ENCODE results near the gene NIPBL.

The NIPBL gene

GRCh38 chr5:36932699-36933098 is 56.1 kb downstream of the NIPBL start:
- Histone ChIP-seq H3K4me1 (ENCODE audit: control insufficient read depth, insufficient read depth, low read length) (no peaks in the 10 kb centered on the region), H3K27ac (ENCODE audit: low read depth, low read length) (no peak overlapping the region), H3K9ac (ENCODE audit: low read depth, low read length) (no peak overlapping the region), H3K4me3 (ENCODE audit: low read depth, low read length) (no peak overlapping the region), H3K9me3 (ENCODE audit: control insufficient read depth, insufficient read depth, low read length) (no peaks in the 10 kb centered on the region), H3K27me3 (ENCODE audit: control insufficient read depth, insufficient read depth, low read length) (no peaks in the 10 kb centered on the region), H3K36me3 (ENCODE audit: control insufficient read depth, insufficient read depth, low read length) (no peaks in the 10 kb centered on the region)

- Histone ChIP-seq H3K36me3 (ENCODE audit: control insufficient read depth, insufficient read depth, low read length) (no peaks in the 10 kb centered on the region), H3K27ac (ENCODE audit: low read depth, low read length) (no peak overlapping the region), H3K4me1 (ENCODE audit: control insufficient read depth, insufficient read depth, low read length) (no peaks in the 10 kb centered on the region), H3K4me3 (ENCODE audit: low read depth, low read length) (no peak overlapping the region), H3K9me3 (ENCODE audit: control insufficient read depth, insufficient read depth, low read length) (no peaks in the 10 kb centered on the region), H3K27me3 (ENCODE audit: control insufficient read depth, insufficient read depth, low read length) (no peaks in the 10 kb centered on the region), H3K9ac (ENCODE audit: low read depth, low read length) (no peak overlapping the region)
These were observed 58.3 kb downstream of the NIPBL start for GRCh38 chr5:36934740-36935356.

GRCh38 chr5:36935805-36936204 is 59.2 kb downstream of the NIPBL start:
- Histone ChIP-seq H3K4me3 (ENCODE audit: low read depth, low read length) (no peak overlapping the region), H3K9me3 (ENCODE audit: control insufficient read depth, insufficient read depth, low read length) (no peaks in the 10 kb centered on the region), H3K27me3 (ENCODE audit: control insufficient read depth, insufficient read depth, low read length) (no peaks in the 10 kb centered on the region), H3K4me1 (ENCODE audit: control insufficient read depth, insufficient read depth, low read length) (no peaks in the 10 kb centered on the region), H3K9ac (ENCODE audit: low read depth, low read length) (no peak overlapping the region), H3K27ac (ENCODE audit: low read depth, low read length) (no peak overlapping the region), H3K36me3 (ENCODE audit: control insufficient read depth, insufficient read depth, low read length) (no peaks in the 10 kb centered on the region)

GRCh38 chr5:36936309-36936708 is 59.7 kb downstream of the NIPBL start:
- no peak overlapping the region for H3K4me3 ChIP-seq (ENCODE audit: low read depth, low read length)
- H3K27ac ChIP-seq (ENCODE audit: low read depth, low read length) = no peak overlapping the region

GRCh38 chr5:36938129-36938528 is 61.6 kb downstream of the NIPBL start:
- Histone ChIP-seq H3K4me1 (ENCODE audit: control insufficient read depth, insufficient read depth, low read length) (no peaks in the 10 kb centered on the region), H3K36me3 (ENCODE audit: control insufficient read depth, insufficient read depth, low read length) (no peaks in the 10 kb centered on the region), H3K27ac (ENCODE audit: low read depth, low read length) (no peak overlapping the region), H3K4me3 (ENCODE audit: low read depth, low read length) (no peak overlapping the region), H3K9me3 (ENCODE audit: control insufficient read depth, insufficient read depth, low read length) (no peaks in the 10 kb centered on the region), H3K27me3 (ENCODE audit: control insufficient read depth, insufficient read depth, low read length) (no peaks in the 10 kb centered on the region), H3K9ac (ENCODE audit: low read depth, low read length) (no peak overlapping the region)

More at GRCh38 chr5:36936309-36936708, 59.7 kb downstream of the NIPBL start:
- H3K9me3 ChIP-seq (ENCODE audit: control insufficient read depth, insufficient read depth, low read length) = no peaks in the 10 kb centered on the region
- no peaks in the 10 kb centered on the region for H3K36me3 ChIP-seq (ENCODE audit: control insufficient read depth, insufficient read depth, low read length)
- no peak overlapping the region for H3K9ac ChIP-seq (ENCODE audit: low read depth, low read length)
- H3K27me3 ChIP-seq (ENCODE audit: control insufficient read depth, insufficient read depth, low read length) = no peaks in the 10 kb centered on the region
- no peaks in the 10 kb centered on the region for H3K4me1 ChIP-seq (ENCODE audit: control insufficient read depth, insufficient read depth, low read length)

GRCh38 chr5:36939969-36940858 is 63.6 kb downstream of the NIPBL start:
- no peaks in the 10 kb centered on the region for H3K36me3 ChIP-seq (ENCODE audit: control insufficient read depth, insufficient read depth, low read length)
- H3K9ac ChIP-seq (ENCODE audit: low read depth, low read length) = no peak overlapping the region
- no peaks in the 10 kb centered on the region for H3K27me3 ChIP-seq (ENCODE audit: control insufficient read depth, insufficient read depth, low read length)
- peaks cover 10% of the 10 kb centered on the region for H3K4me1 ChIP-seq (ENCODE audit: control insufficient read depth, insufficient read depth, low read length)
- H3K27ac ChIP-seq (ENCODE audit: low read depth, low read length) = no peak overlapping the region
- no peak overlapping the region for H3K4me3 ChIP-seq (ENCODE audit: low read depth, low read length)
- no peaks in the 10 kb centered on the region for H3K9me3 ChIP-seq (ENCODE audit: control insufficient read depth, insufficient read depth, low read length)

GRCh38 chr5:36943584-36943983 is 67.0 kb downstream of the NIPBL start:
- Histone ChIP-seq H3K36me3 (ENCODE audit: control insufficient read depth, insufficient read depth, low read length) (no peaks in the 10 kb centered on the region), H3K9me3 (ENCODE audit: control insufficient read depth, insufficient read depth, low read length) (no peaks in the 10 kb centered on the region), H3K4me3 (ENCODE audit: low read depth, low read length) (no peak overlapping the region), H3K9ac (ENCODE audit: low read depth, low read length) (no peak overlapping the region), H3K27ac (ENCODE audit: low read depth, low read length) (peak overlapping the region; percentile 23), H3K27me3 (ENCODE audit: control insufficient read depth, insufficient read depth, low read length) (no peaks in the 10 kb centered on the region), H3K4me1 (ENCODE audit: control insufficient read depth, insufficient read depth, low read length) (peaks cover 16% of the 10 kb centered on the region)

- H3K4me1 ChIP-seq (ENCODE audit: control insufficient read depth, insufficient read depth, low read length) = peaks cover 16% of the 10 kb centered on the region
- no peaks in the 10 kb centered on the region for H3K27me3 ChIP-seq (ENCODE audit: control insufficient read depth, insufficient read depth, low read length)
- no peak overlapping the region for H3K4me3 ChIP-seq (ENCODE audit: low read depth, low read length)
- H3K9me3 ChIP-seq (ENCODE audit: control insufficient read depth, insufficient read depth, low read length) = no peaks in the 10 kb centered on the region
- H3K9ac ChIP-seq (ENCODE audit: low read depth, low read length) = no peak overlapping the region
- no peaks in the 10 kb centered on the region for H3K36me3 ChIP-seq (ENCODE audit: control insufficient read depth, insufficient read depth, low read length)
- peak overlapping the region; percentile 23 for H3K27ac ChIP-seq (ENCODE audit: low read depth, low read length)
These were observed 67.5 kb downstream of the NIPBL start for GRCh38 chr5:36944024-36944423.

GRCh38 chr5:36944607-36945225 is 68.1 kb downstream of the NIPBL start:
- no peak overlapping the region for H3K4me3 ChIP-seq (ENCODE audit: low read depth, low read length)
- H3K4me1 ChIP-seq (ENCODE audit: control insufficient read depth, insufficient read depth, low read length) = peaks cover 16% of the 10 kb centered on the region
- no peak overlapping the region for H3K9ac ChIP-seq (ENCODE audit: low read depth, low read length)
- H3K36me3 ChIP-seq (ENCODE audit: control insufficient read depth, insufficient read depth, low read length) = no peaks in the 10 kb centered on the region
- no peak overlapping the region for H3K27ac ChIP-seq (ENCODE audit: low read depth, low read length)
- H3K27me3 ChIP-seq (ENCODE audit: control insufficient read depth, insufficient read depth, low read length) = no peaks in the 10 kb centered on the region
- H3K9me3 ChIP-seq (ENCODE audit: control insufficient read depth, insufficient read depth, low read length) = no peaks in the 10 kb centered on the region

- H3K27me3 ChIP-seq (ENCODE audit: control insufficient read depth, insufficient read depth, low read length) = no peaks in the 10 kb centered on the region
- no peak overlapping the region for H3K4me3 ChIP-seq (ENCODE audit: low read depth, low read length)
- peaks cover 18% of the 10 kb centered on the region for H3K4me1 ChIP-seq (ENCODE audit: control insufficient read depth, insufficient read depth, low read length)
- no peaks in the 10 kb centered on the region for H3K9me3 ChIP-seq (ENCODE audit: control insufficient read depth, insufficient read depth, low read length)
- no peak overlapping the region for H3K9ac ChIP-seq (ENCODE audit: low read depth, low read length)
- H3K36me3 ChIP-seq (ENCODE audit: control insufficient read depth, insufficient read depth, low read length) = no peaks in the 10 kb centered on the region
- H3K27ac ChIP-seq (ENCODE audit: low read depth, low read length) = no peak overlapping the region
These were observed 69.1 kb downstream of the NIPBL start for GRCh38 chr5:36945687-36946086.

- no peak overlapping the region for H3K4me3 ChIP-seq (ENCODE audit: low read depth, low read length)
- peaks cover 22% of the 10 kb centered on the region for H3K4me1 ChIP-seq (ENCODE audit: control insufficient read depth, insufficient read depth, low read length)
- no peaks in the 10 kb centered on the region for H3K9me3 ChIP-seq (ENCODE audit: control insufficient read depth, insufficient read depth, low read length)
- H3K27me3 ChIP-seq (ENCODE audit: control insufficient read depth, insufficient read depth, low read length) = no peaks in the 10 kb centered on the region
- H3K36me3 ChIP-seq (ENCODE audit: control insufficient read depth, insufficient read depth, low read length) = no peaks in the 10 kb centered on the region
- no peak overlapping the region for H3K9ac ChIP-seq (ENCODE audit: low read depth, low read length)
- no peak overlapping the region for H3K27ac ChIP-seq (ENCODE audit: low read depth, low read length)
These were observed 69.5 kb downstream of the NIPBL start for GRCh38 chr5:36946101-36946500.
